Fibroblast of lung (primary cell): ENCODE measurements around the gene DHRS4L2.
"Not testable (repeated sequence)": the region's sequence is repeated elsewhere in the genome, so short reads cannot be mapped to it uniquely, and the experiment has no call there.

Experiments
- CTCF ChIP-seq, 2 donors: IDR thresholded peaks in 1 of 2; conservative IDR thresholded peaks in 1 of 2; 1 replicate in 1 of 2; 2 replicates in 1 of 2; pipeline ENCODE4 v1.5.1; 2011 to 2012; ENCODE audit warnings: low read length in 2 of 2, control low read depth in 1 of 2, inconsistent platforms in 1 of 2, low read depth in 1 of 2, mild to moderate bottlenecking in 1 of 2
- EZH2 ChIP-seq: IDR thresholded peaks from 2 replicates; pipeline ENCODE4 v1.5.1; 2012; ENCODE audit warnings: low read length, control low read depth, mild to moderate bottlenecking; ENCODE audit errors: missing control alignments

GRCh38 chr14:23993042-23993441 lies 4.3 kb downstream of the DHRS4L2 start:
- not testable (repeated sequence) for TF ChIP-seq CTCF (conservative IDR thresholded peaks at IDR 0.05 in 1 of 2, IDR thresholded peaks at IDR 0.05 in 1 of 2; ENCODE audit: low read depth in 1 of 2, low read length in 2 of 2); EZH2
